Measurements from ENCODE around the gene TIMM29.

The TIMM29 gene

DNA sequence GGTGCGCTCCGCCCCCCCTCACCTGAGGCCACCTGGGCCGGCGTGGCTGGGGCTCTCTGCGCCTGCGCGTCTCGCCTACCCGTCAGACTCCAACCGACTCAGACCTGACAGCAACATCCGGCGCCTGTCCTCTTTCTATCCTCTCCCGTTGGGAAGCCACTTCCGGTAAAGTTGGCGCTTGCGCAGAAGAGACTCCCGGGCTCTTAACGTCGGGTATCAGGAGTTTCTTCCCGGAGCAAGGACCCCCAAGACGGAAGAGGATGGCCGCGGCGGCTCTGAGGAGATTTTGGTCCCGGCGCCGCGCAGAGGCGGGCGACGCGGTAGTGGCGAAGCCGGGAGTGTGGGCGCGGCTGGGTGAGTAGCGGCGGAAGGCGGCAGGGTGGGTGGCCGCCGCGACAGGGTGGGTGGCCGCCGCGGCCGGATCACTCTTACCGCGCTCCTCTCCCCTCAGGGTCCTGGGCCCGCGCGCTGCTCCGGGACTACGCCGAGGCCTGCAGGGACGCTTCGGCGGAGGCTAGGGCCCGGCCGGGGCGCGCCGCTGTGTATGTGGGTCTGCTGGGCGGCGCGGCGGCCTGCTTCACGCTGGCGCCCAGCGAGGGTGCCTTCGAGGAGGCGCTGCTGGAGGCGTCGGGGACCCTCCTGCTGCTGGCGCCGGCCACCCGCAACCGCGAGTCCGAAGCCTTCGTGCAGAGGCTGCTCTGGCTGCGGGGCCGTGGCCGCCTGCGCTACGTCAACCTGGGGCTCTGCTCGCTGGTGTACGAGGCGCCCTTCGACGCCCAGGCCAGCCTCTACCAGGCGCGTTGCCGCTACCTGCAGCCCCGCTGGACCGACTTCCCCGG is at the start of gene TIMM29, which contains the start of gene YIPF2:
TSS of gene TIMM29 (plus strand) at position 249 of the 839 bp plus-strand sequence. CDS start at position 261, 12 bp downstream.
TSS of gene YIPF2 (minus strand) at position 77 of the 839 bp plus-strand sequence. CDS start 229 bp downstream, outside the sequence.
- Histone ChIP-seq H3K36me3 (ENCODE audit: low read length) (no peaks in the 10 kb centered on the region), H4K20me1 (ENCODE audit: low read depth, low read length) (no peaks in the 10 kb centered on the region; the same call in 1 of the 2 replicates), H3K27ac (ENCODE audit: low read depth, low read length) (peak within 1 kb of the TSS; percentile 44), H3K27me3 (ENCODE audit: low read length) (no peaks in the 10 kb centered on the region), H3K4me2 (ENCODE audit: low read depth, low read length, poor library complexity, severe bottlenecking) (peak within 1 kb of the TSS; percentile 70), H3K9me3 (ENCODE audit: insufficient read depth, low read length) (no peaks in the 10 kb centered on the region), H3K9me2 (replicated peaks; ENCODE audit: insufficient read depth, low read length) (no peaks in the 10 kb centered on the region), H3K9ac (ENCODE audit: low read length) (peak within 1 kb of the TSS; percentile 74), H2AFZ (ENCODE audit: low read depth, low read length, severe bottlenecking) (peak within 1 kb of the TSS; percentile 55), H3K4me3 (ENCODE audit: insufficient read depth, low read length, poor library complexity, severe bottlenecking) (peak within 1 kb of the TSS; percentile 82), H3K79me2 (ENCODE audit: insufficient read depth, low read length) (peaks cover 33% of the 10 kb centered on the region), H3F3A (ENCODE audit: insufficient read depth) (0 out of 2 replicates have a peak, but pooled peaks cover 3% of the 10 kb centered on the region)
- no peak for TF ChIP-seq EZH2phosphoT487 (conservative IDR thresholded peaks at IDR 0.05; ENCODE audit: low read length)
- TF ChIP-seq, protein P1, sequence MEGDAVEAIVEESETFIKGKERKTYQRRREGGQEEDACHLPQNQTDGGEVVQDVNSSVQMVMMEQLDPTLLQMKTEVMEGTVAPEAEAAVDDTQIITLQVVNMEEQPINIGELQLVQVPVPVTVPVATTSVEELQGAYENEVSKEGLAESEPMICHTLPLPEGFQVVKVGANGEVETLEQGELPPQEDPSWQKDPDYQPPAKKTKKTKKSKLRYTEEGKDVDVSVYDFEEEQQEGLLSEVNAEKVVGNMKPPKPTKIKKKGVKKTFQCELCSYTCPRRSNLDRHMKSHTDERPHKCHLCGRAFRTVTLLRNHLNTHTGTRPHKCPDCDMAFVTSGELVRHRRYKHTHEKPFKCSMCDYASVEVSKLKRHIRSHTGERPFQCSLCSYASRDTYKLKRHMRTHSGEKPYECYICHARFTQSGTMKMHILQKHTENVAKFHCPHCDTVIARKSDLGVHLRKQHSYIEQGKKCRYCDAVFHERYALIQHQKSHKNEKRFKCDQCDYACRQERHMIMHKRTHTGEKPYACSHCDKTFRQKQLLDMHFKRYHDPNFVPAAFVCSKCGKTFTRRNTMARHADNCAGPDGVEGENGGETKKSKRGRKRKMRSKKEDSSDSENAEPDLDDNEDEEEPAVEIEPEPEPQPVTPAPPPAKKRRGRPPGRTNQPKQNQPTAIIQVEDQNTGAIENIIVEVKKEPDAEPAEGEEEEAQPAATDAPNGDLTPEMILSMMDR (IDR thresholded peaks at IDR 0.05; ENCODE audit: insufficient read depth, low read length, poor library complexity, severe bottlenecking), result no peak

DNA sequence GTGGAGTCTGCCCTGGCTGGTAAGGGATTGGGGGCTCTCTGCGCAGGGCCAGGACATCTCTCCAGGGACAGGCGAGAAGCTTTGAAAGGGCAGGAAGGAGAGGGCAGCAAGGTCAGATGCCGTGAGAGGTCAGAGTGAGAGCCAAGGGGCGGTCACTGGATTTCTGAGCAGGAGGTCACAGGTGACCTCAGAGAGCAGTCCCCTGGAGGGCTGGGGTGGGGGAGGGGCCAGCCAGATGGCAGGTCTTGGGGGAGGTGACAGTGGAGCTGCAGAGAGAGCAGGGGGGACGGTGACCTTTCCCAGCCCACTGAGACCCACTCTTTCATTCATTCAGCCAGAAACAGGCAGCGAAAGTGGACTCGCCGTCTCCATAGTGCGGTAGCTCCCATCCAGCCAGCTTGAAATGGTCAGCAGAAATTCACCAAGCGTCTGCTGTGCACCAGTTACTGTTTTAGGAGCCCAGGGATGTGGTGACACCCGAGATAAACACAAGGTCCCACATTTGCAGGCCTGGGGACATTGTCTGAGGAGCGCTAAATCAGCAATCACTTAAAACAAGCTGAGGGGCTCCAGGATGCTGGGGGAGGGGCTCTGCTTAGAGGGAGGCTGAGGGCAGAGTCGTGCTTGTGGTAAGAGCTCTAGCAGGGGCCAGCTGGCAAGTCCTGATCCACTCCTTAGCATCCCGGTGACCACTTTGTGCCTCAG is 47.1 kb upstream of the TIMM29 start:
- no peak overlapping the region for H3K4me2 ChIP-seq (ENCODE audit: low read depth, low read length, poor library complexity, severe bottlenecking)
- no peak overlapping the region for H2AFZ ChIP-seq (ENCODE audit: low read depth, low read length, severe bottlenecking)
- TF ChIP-seq, protein P1 (IDR thresholded peaks at IDR 0.05; ENCODE audit: insufficient read depth, low read length, poor library complexity, severe bottlenecking), result no peak
- no peak for TF ChIP-seq EZH2phosphoT487 (conservative IDR thresholded peaks at IDR 0.05; ENCODE audit: low read length)
- H3K9me2 ChIP-seq (replicated peaks; ENCODE audit: insufficient read depth, low read length), result no peaks in the 10 kb centered on the region
- H3K27ac ChIP-seq (ENCODE audit: low read depth, low read length), result no peak overlapping the region
- H3K36me3 ChIP-seq (ENCODE audit: low read length), result no peaks in the 10 kb centered on the region
- no peak overlapping the region for H3K4me3 ChIP-seq (ENCODE audit: insufficient read depth, low read length, poor library complexity, severe bottlenecking)
- H3K27me3 ChIP-seq (ENCODE audit: low read length), result no peaks in the 10 kb centered on the region
- H4K20me1 ChIP-seq (ENCODE audit: low read depth, low read length), result no peaks in the 10 kb centered on the region
- H3K9ac ChIP-seq (ENCODE audit: low read length), result no peak overlapping the region
- no peaks in the 10 kb centered on the region for H3K9me3 ChIP-seq (ENCODE audit: insufficient read depth, low read length)
- peaks cover 9% of the 10 kb centered on the region for H3F3A ChIP-seq (ENCODE audit: insufficient read depth)
- H3K79me2 ChIP-seq (ENCODE audit: insufficient read depth, low read length), result peaks cover 90% of the 10 kb centered on the region

DNA sequence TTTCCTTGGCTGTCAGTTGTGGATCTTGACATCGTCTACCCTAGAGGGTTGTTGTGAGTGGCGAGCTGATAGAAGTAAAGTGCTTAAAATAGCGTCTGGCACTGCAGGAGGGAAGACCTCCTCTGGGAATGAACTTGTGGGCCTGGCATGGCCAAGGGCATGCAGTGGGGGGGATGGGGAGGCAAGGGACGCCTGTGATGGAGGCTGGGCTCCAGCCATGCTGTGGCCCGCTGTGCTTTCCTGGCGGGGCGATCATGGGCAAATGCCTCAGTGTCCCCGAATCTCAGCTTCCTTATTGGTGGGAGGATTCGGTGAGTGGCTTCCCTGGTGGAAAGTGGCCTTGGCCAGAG is 46.5 kb upstream of the TIMM29 start:
- Histone ChIP-seq H3K27me3 (ENCODE audit: low read length) (no peaks in the 10 kb centered on the region), H2AFZ (ENCODE audit: low read depth, low read length, severe bottlenecking) (no peak overlapping the region), H3K4me3 (ENCODE audit: insufficient read depth, low read length, poor library complexity, severe bottlenecking) (no peak overlapping the region), H3K9me2 (replicated peaks; ENCODE audit: insufficient read depth, low read length) (no peaks in the 10 kb centered on the region), H3K9ac (ENCODE audit: low read length) (no peak overlapping the region), H3K9me3 (ENCODE audit: insufficient read depth, low read length) (no peaks in the 10 kb centered on the region), H3F3A (ENCODE audit: insufficient read depth) (peaks cover 9% of the 10 kb centered on the region), H3K79me2 (ENCODE audit: insufficient read depth, low read length) (peaks cover 90% of the 10 kb centered on the region), H3K4me2 (ENCODE audit: low read depth, low read length, poor library complexity, severe bottlenecking) (no peak overlapping the region), H4K20me1 (ENCODE audit: low read depth, low read length) (no peaks in the 10 kb centered on the region), H3K36me3 (ENCODE audit: low read length) (no peaks in the 10 kb centered on the region), H3K27ac (ENCODE audit: low read depth, low read length) (no peak overlapping the region)
- no peak for TF ChIP-seq EZH2phosphoT487 (conservative IDR thresholded peaks at IDR 0.05; ENCODE audit: low read length)
- TF ChIP-seq, protein P1 (IDR thresholded peaks at IDR 0.05; ENCODE audit: insufficient read depth, low read length, poor library complexity, severe bottlenecking), result no peak

Measured in SU-DHL-6 (cell line).